Central memory CD4-positive, alpha-beta T cell (primary cell): ENCODE data around the gene RANBP10.

Experiments
- DNase-seq: peaks from one replicate; pipeline ENCODE4 v3.0.0; 2022

The RANBP10 gene

DNA sequence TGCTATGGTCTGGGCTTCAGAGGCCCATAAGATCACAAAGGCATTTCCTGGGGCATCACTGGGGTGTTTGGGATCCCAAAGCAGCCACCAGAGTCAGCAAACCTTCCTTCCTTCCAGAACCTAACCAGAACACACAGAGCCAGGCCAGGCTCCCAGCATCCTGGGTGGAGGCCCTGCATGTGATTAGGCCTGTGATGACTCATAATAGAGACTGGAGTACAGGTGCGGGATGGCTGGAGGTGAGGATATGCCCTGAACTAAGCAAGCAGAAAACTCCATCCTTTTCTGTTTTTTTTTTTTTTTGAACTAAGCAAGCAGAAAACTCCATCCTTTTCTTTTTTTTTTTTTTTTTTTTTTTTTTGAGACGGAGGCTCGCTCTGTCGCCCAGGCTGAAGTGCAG lies 69.5 kb downstream of the RANBP10 start:
- no peak for DNase-seq

- no peak for DNase-seq
Measured at GRCh38 chr16:67734731-67735201, 71.6 kb downstream of the RANBP10 start.

DNA sequence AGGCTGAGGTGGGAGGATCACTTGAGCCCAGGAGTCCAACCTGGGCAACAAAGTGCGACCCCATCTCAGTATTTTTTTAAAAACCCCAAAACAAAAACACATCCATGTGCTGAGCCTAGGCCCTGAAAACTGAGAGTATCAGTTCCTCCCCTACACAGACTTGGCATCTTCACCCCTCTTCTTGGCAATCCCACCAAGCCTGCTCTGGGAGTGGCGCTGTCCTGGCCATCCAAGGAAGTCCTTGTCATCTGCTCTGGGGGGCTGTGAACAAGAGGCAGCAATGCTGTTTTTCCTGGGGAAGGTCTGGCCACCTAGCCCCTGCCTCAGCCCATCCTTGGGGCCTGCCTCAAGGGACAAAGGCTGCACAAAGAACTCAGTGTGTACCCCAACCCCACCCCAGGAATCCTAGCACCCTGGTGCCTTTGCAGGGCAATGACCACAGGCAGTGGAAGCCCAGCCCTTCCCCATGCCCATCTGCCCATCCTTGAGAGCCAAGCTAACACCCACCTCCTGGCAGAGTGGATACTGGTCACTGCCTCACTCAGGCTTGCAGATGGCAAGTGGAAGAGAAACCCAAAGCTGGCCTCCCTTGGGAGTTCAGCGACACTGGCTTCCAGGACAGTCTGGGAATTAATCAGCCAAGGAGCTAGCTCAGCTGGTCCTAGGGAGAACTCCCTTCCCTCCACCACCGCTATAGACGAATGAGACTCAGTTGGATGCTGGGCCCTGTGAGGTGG lies 72.5 kb downstream of the RANBP10 start:
- DNase-seq, result no peak

DNA sequence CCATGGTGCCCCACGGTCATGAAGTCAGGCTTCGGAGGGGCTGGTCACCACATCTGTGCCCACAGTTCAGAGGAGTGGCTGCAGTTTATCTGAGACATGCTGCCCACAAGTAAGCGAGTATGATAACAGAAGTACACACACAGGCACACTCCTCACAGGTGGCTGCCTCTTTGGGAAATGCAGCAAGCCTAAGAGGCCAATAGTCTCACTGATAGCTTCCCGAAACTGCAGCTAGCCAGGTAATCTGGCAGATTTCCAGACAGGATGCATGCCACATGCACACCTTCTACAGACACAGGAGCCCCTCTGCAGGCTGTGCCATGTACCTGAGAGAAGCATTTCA lies 74.6 kb downstream of the RANBP10 start:
- DNase-seq, result no peak

DNA sequence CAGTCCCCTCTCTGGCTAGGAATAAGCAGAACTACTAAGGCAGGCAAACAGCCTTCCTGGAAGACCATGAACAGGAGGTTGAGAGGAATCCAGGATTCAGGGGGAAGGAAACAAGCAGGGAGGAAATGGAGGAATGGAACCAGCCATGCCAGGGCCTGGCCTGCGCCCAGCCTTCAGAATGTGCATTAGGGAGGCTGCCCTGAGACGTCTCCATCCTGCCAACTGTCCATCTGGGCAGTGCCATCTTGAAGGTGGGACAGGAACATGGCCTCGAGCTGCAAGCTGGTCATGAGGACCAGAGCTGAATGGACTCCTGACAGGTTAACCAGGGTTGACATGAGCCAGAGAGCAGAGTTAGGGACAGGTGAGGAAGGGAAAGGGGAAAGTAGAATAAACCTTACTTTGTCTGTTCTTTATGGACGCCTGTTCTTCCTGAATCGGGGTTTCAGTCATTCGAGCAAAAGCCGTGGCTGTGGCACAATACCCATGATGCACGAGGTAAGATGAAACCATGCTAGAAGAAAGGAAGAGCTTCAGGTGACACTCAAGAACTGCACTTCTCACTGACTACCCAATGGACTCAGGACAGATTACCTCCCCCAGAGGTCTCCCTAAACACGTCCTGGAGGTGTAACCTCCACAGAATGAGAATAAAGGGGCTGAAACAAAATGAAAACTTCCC lies 75.1 kb downstream of the RANBP10 start:
- DNase-seq, result no peak

DNA sequence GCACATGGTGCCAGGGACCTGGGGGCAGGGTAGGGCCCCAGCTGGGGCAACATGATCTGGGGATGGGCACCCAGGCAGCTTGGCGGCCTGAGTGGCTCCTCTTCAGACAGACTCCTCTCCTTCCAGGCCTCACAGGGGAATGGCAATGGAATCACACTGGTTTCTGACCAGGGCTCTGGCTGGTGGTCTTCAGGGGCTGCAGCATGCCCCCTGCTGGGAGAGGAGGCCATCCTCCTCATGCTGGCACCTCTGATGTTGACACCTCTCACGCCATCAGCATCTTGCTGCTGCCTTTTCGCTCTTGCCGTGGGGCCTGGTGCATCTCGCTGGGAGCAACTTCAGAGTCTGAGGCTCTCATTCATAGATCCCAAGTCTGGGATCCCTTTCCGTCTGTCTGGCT lies 76.0 kb downstream of the RANBP10 start:
- no peak for DNase-seq

- no peak for DNase-seq
Measured at GRCh38 chr16:67729636-67730248, 76.6 kb downstream of the RANBP10 start.

DNA sequence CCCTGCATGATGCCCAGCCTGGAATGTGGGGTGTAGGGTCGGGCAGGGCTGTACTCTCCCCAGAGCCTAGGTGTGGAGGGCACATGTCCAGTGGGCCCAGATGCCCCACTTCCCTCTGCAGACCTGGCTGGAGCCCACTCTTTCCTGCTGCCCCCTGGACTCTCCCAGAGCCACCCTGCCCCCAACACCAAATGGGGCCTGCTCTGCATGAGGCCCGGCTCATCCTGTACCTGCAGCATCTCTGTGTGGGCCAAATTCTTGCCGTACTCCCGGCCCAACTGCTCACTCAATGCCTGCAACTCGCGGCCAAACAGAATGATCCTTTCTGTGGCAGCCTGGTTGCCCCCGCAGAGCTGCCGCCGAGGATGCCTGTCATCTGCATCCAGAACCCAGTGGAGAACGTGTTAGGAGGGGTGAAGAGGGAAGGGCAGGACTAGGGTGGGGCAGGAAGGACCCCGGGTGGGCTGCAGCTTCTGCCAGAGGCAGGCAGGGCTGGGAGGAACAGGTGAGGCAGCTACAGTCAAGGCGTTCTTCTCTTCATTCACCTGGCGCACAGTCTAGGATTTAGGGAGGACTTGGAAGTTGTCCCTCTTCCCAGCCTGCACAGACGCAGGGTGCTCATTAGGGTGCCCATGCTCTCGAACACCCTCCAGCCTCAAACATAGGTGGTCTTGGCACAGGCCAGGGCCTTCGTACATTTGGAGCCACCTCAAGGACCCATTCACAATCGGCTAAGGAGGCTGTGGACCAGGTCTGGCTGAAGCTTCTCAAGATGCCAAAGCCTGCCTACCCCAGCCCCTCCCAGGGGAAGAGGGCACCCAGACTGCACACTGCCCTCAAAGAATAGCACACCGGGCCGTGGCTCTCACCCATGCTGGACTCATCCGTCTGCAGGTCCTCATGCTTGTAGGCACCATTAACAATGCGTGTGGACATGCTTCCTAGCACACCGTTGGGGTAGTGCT lies 78.6 kb downstream of the RANBP10 start:
- DNase-seq, result no peak

DNA sequence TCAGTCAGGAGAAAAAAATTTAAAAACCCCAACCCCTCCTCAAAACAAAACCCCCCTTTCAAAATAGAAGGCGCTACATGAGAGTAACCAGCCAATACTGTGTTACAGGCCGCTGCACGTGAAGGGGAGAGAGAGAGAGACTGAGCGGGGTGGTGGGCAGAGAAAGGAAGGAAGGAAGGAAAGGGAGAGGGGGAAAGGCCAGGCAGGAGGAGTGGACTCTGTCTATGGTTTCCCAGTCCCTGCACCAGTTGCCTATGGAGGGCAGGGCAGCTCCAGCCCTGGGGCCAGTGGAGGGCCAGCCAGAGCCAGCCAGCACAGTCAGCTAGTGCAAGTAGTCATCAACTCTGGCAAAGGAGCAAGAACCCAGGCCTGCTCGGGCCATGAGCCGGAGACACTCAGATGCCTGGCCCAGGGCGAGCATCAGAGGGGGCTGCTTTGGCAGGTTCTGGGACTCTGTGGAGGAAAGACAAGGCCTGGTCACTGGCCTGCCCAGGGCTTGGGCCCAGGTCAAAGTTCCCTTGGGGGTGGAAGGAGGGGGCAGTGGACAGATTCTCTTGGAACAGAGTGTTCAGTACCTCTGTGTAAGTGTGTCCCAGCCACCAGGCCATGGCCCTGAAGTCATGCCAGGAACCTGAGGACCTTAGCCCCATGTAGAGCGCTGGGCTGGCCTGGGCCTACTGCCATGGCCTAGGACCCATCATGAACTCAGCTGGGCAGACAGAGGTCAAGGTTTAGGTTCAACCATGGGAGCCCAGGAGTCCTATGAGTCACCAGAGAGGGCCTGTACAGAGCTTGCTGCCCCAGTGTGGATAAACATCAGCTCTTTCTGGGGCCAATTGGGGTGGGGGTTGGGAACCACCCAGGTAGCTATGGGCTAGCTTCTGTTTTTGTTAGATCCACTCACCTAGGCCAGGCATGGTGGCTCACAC lies 80.0 kb downstream of the RANBP10 start:
- no peak for DNase-seq

DNA sequence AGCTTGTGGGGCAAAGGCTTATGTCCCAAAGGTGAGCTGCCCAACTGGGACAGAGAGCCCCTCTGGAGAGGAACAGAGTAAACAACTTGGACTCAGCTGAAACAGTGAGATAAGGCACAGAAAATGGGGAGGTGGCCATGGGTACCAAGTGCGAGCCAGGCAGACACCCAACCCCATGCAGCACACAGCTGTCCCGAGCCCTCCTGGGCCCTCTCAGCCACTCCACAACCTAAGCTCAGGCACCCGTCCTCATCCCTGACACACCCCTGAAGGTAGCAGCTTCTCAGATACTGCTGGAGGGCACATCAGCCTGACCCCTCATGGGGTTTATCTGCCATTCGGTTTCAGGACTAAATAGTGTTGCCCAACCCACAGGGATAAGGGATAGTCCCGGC lies 82.5 kb downstream of the RANBP10 start:
- no peak for DNase-seq

- DNase-seq, result no peak
Measured at GRCh38 chr16:67723151-67723910, 83.0 kb downstream of the RANBP10 start.

GRCh38 chr16:67720236-67720635 lies 86.1 kb downstream of the RANBP10 start:
- DNase-seq, result no peak

DNA sequence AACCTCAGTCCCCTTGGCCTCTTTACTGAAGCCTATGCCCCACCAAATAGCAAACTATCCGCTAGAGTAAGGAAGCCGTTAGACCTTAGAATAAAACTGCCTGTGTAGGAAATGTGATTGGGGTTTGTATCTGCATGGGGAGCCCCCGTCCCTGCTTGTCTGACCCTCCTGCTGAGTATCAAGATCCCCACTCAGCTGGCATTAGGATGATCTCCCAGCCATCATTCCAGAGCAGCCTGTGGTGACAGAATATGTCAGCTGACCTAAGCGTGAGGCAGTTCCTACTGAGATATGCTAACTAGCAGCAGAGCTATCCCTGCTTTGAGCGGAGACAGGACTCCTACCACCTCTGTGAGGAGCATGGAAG lies 86.6 kb downstream of the RANBP10 start:
- DNase-seq, result no peak

GRCh38 chr16:67719048-67719777 lies 87.1 kb downstream of the RANBP10 start, which contains the start of gene GFOD2:
GFOD2 (minus strand) TSS chr16:67719316; CDS start chr16:67685715, 33,601 bp downstream.
- DNase-seq, result peak; percentile 95

GRCh38 chr16:67718668-67719047 lies 87.7 kb downstream of the RANBP10 start:
- no peak for DNase-seq

GRCh38 chr16:67716097-67716496 lies 90.3 kb downstream of the RANBP10 start:
- no peak for DNase-seq

- DNase-seq, result no peak
Measured at GRCh38 chr16:67714522-67714921, 91.8 kb downstream of the RANBP10 start.

DNA sequence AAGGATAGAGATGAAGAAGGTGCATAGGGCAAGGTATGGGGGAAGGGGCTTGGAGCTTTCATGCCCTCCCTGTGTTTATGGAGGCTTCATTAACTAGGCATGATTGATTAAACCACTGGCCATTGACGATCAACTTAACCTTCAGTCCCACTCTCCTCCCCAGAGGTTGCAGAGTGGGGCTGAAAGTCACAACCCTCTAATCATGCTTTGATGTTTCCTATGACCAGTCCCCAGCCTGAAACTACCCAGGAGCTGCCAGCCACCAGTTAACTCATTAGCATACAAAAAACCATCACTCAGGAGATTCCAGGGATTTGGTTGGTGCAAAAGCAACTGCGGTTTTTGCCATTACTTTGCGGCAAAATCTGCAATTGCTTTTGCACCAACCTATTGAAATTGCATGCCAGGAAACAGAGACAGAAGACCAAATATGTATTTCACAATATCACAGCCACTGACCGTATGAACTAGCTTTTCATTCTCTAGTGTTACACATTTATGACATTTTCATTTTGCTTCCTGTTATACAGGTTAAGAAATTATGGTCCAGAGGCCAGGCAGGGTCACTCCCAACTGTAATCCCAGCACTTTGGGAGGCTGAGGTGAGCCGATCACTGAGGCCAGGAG lies 92.6 kb downstream of the RANBP10 start:
- DNase-seq, result no peak

DNA sequence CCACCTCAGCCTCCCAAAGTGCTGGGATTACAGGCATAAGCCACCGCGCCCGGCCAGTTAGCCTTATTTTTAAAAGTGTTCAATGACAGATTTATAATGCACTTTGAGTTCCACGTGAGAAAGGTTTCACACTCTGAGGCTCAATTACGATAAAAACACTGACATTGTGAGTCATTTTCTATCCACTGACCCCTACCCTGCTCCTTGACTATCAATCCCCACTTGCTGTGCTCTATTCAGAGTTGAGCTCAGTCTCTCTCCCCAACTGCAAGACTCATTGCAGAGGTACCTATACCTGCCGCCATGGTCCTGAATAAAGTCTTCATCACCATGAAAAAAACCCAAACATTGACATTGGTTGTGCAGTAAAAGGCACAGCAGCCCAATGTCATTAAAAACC lies 95.8 kb downstream of the RANBP10 start:
- no peak for DNase-seq

DNA sequence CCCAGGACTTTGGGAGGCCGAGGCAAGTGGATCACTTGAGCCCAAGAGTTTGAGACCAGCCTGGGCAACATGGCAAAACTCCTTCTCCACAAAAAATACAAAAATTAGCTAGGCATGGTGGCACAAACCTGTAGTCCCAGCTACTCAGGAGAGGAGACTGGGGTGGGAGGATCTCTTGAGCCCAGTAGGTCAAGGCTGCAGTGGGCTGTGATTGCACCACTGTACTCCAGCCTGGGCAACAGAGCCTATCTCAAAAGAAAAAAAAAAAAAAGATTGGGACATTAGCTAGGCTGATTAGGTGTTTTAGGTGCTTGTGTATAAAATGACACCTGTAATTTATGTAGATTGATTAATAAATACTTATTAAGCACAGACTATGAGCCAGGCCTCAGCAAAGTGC lies 97.3 kb downstream of the RANBP10 start:
- DNase-seq, result no peak
